Measurements from ENCODE around the gene EPHA3.

- TF ChIP-seq EZH2 (IDR thresholded peaks at IDR 0.05; ENCODE audit: borderline replicate concordance, low read length) (no peak), CTCF (IDR thresholded peaks at IDR 0.05; ENCODE audit: low read length) (no peak)
These were observed 5.5 kb upstream of the EPHA3 start for GRCh38 chr3:89101921-89102320.

All from OCI-LY1 (cell line).